ENCODE results near the gene BSND. TPM values are rescaled to one million over a fixed set of nuclear protein-coding genes. Genes with fewer than 3 reads are reported as not detected.
A peak's percentile ranks its signal among the peaks of the same experiment; 100 is the strongest.

BSND gene
- not detected for total RNA-seq

DNA sequence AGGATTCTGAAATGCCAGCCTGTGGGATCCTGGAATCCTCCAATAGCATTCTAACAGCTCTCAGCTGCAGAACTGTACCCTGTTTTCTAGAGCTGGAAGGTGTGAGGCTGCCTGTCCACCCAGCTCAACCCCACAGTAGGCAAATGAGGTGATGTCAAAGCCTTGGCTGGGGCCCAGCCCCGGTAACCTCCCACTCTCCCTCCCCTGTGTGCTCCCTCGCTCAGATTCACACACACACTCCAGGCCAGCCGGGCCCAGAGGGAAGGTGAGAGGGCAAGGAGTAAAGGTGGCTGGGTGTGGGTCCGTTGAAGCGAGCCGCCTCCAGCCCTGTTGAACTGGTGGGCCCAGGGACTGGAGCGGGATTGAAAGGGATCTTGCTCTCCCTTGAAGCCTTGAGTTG, at the start of gene BSND:
BSND (plus strand) TSS at position 257 of the 400 bp plus-strand sequence. CDS start 254 bp downstream, outside the sequence.
- peaks cover 24% of the 10 kb centered on the region for H3K4me1 Mint-ChIP-seq (ENCODE audit: low read depth)
- H3K4me3 Mint-ChIP-seq: no peak within 1 kb of the TSS
- no peaks in the 10 kb centered on the region for H3K36me3 Mint-ChIP-seq (ENCODE audit: low read depth)
- TF ChIP-seq, protein P1, sequence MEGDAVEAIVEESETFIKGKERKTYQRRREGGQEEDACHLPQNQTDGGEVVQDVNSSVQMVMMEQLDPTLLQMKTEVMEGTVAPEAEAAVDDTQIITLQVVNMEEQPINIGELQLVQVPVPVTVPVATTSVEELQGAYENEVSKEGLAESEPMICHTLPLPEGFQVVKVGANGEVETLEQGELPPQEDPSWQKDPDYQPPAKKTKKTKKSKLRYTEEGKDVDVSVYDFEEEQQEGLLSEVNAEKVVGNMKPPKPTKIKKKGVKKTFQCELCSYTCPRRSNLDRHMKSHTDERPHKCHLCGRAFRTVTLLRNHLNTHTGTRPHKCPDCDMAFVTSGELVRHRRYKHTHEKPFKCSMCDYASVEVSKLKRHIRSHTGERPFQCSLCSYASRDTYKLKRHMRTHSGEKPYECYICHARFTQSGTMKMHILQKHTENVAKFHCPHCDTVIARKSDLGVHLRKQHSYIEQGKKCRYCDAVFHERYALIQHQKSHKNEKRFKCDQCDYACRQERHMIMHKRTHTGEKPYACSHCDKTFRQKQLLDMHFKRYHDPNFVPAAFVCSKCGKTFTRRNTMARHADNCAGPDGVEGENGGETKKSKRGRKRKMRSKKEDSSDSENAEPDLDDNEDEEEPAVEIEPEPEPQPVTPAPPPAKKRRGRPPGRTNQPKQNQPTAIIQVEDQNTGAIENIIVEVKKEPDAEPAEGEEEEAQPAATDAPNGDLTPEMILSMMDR (IDR thresholded peaks at IDR 0.05): no peak
- H3K27me3 Mint-ChIP-seq: peaks cover 42% of the 10 kb centered on the region
- intact Hi-C loops (cut with micrococcal nuclease): no loop called here
- H3K9me3 Mint-ChIP-seq: no peaks in the 10 kb centered on the region
- ATAC-seq: no peak
- no peak for DNase-seq
- CTCF ChIA-PET: interaction anchor here (1.1 to 5.3 kb wide), 4 partner anchors 23 to 64 kb away, joined by 3 to 64 read pairs (median 17); no protein-coding TSS in a partner anchor
- no peak within 1 kb of the TSS for H3K27ac Mint-ChIP-seq
- POLR2A ChIA-PET: no interaction called here

DNA sequence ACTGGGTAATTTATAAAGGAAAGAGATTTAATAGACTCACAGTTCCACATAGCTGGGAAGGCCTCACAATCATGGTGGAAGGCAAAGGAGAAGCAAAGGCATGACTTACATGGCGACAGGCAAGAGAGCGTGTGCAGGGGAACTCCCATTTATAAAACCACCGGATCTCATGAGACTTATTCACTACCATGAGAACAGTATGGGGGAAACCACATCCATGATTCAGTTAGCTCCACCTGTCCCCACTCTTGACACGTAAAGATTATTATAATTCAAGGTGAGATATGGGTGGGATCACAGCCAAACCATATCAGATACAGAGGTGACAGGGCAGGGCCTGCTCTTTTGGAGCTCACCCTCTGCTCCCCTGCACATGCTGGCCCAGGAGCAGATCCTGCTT, 49.7 kb upstream of the BSND start:
- Mint-ChIP-seq H3K4me1 (ENCODE audit: low read depth) (peaks cover 2% of the 10 kb centered on the region), H3K9me3 (no peaks in the 10 kb centered on the region), H3K27me3 (no peaks in the 10 kb centered on the region), H3K36me3 (ENCODE audit: low read depth) (no peaks in the 10 kb centered on the region), H3K27ac (no peak overlapping the region), H3K4me3 (no peak overlapping the region)
- POLR2A ChIA-PET: no interaction called here
- TF ChIP-seq, protein P1 (IDR thresholded peaks at IDR 0.05): no peak
- DNase-seq (peak; percentile 11), ATAC-seq (peak; percentile 58)
- intact Hi-C loops (cut with micrococcal nuclease): loop anchor here (5.0 kb wide), 1 partner anchor 73 kb away; no protein-coding TSS in a partner anchor
- CTCF ChIA-PET: interaction anchor here (0.9 to 4.3 kb wide), 8 partner anchors 8 to 73 kb away, joined by 4 to 64 read pairs (median 16); partner anchors contain the start of gene BSND

DNA sequence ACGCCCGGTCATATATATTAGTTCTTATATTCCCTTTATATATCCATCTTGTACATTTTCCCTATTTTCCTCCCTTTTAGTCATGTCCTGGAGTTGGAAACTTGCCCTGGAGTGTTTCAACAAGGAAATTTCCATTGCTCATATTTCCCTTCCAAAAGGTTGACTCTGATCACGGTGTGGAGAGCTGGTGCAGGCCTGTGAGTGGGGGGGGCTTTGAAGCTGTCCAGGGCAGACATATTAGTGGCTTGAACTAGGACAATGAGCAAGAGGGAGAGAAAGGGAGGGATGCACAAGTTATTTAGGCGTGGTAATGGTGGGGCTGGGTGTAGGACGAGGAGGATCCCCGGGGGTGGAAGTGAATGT, 48.7 kb upstream of the BSND start:
- intact Hi-C loops (cut with micrococcal nuclease): loop anchor here (2.0 kb wide), 1 partner anchor 45 kb away; no protein-coding TSS in a partner anchor
- H3K27me3 Mint-ChIP-seq: peaks cover 3% of the 10 kb centered on the region
- peaks cover 2% of the 10 kb centered on the region for H3K4me1 Mint-ChIP-seq (ENCODE audit: low read depth)
- no peaks in the 10 kb centered on the region for H3K9me3 Mint-ChIP-seq
- no peak overlapping the region for H3K4me3 Mint-ChIP-seq
- TF ChIP-seq, protein P1 (IDR thresholded peaks at IDR 0.05): no peak
- DNase-seq: no peak
- no peak overlapping the region for H3K27ac Mint-ChIP-seq
- POLR2A ChIA-PET: no interaction called here
- CTCF ChIA-PET: interaction anchor here (0.8 to 4.3 kb wide), 21 partner anchors 7 to 111 kb away, joined by 3 to 64 read pairs (median 6); partner anchors contain the start of genes BSND and DHCR24
- H3K36me3 Mint-ChIP-seq (ENCODE audit: low read depth): no peaks in the 10 kb centered on the region
- ATAC-seq: no peak

DNA sequence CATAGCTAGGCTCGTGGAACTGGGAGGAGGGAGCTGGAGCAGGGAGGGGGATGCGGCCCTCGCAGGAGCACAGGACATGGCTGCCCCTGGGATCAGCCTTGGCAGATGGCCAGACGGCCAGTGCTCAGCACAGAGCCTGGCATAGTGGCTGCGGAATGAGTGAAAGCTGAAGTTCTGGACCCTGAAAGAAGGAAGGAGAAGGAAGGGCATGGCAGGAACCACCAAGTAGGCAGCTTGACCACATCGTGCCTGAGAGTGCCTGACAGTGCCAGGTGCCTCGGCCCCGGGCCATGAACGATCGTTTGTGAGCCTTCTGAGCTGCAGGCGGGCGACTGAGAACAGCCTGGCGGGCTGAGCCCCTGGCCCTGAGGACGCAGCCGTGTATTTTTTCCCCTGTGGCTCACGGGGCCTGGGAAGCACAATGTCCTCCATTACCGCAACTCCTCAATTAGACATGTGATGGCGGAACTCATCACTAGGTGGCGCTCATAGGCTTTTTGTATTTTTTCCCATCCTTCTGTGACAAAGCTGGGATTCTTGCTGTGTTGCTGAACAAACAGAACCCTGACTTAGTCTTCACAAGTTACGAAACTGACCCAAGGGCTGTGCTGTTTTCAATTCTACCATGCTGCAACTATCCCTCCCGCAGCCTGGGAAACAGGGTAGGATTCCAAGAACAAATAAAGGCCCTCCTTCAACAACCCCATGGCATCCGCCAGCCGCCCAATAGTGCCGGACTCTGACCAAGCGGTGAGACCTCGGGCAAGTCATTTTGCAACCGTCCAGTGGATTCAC, 48.2 kb upstream of the BSND start:
- DNase-seq: peak; percentile 77
- no peaks in the 10 kb centered on the region for H3K36me3 Mint-ChIP-seq (ENCODE audit: low read depth)
- TF ChIP-seq, protein P1 (IDR thresholded peaks at IDR 0.05): peak; percentile 75
- no peak overlapping the region for H3K27ac Mint-ChIP-seq
- peaks cover 3% of the 10 kb centered on the region for H3K27me3 Mint-ChIP-seq
- intact Hi-C loops (cut with micrococcal nuclease): loop anchor here (2.0 kb wide), 1 partner anchor 44 kb away; no protein-coding TSS in a partner anchor
- ChIA-PET POLR2A (no interaction called here), CTCF (interaction anchor here (0.8 to 4.3 kb wide), 25 partner anchors 9 to 354 kb away, joined by 3 to 64 read pairs (median 5); partner anchors contain the start of genes BSND and DHCR24)
- peaks cover 2% of the 10 kb centered on the region for H3K4me1 Mint-ChIP-seq (ENCODE audit: low read depth)
- no peak overlapping the region for H3K4me3 Mint-ChIP-seq
- no peaks in the 10 kb centered on the region for H3K9me3 Mint-ChIP-seq
- ATAC-seq: peak; percentile 79

DNA sequence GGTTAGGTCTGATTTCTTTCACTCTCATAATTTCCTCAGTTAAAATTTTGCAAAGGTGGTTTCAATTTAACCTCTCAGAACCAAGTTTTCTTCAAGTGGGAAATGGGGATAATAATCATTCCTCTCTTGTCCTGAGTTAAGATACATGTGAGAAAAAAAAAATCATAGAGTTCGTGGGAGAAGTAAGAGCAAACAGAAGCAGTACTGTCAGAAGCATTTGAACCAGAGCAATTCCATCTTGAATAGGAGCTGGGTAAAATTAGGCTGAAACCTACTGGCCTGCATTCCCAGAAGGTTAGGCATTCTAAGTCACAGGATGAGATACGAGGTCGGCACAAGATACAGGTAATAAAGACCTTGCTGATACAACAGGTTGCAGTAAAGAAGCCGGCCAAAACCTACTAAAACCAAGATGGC, 46.9 kb upstream of the BSND start:
- Mint-ChIP-seq H3K27ac (no peak overlapping the region), H3K36me3 (ENCODE audit: low read depth) (no peaks in the 10 kb centered on the region), H3K4me3 (no peak overlapping the region), H3K9me3 (no peaks in the 10 kb centered on the region), H3K27me3 (peaks cover 3% of the 10 kb centered on the region), H3K4me1 (ENCODE audit: low read depth) (peaks cover 2% of the 10 kb centered on the region)
- TF ChIP-seq, protein P1 (IDR thresholded peaks at IDR 0.05): no peak
- ChIA-PET CTCF (interaction anchor here (0.6 to 4.3 kb wide), 9 partner anchors 8 to 64 kb away, joined by 3 to 64 read pairs (median 9); partner anchors contain the start of gene BSND), POLR2A (no interaction called here)
- intact Hi-C loops (cut with micrococcal nuclease): loop anchor here (2.0 kb wide), 1 partner anchor 43 kb away; no protein-coding TSS in a partner anchor
- ATAC-seq: no peak
- DNase-seq: no peak

Data from activated CD8-positive, alpha-beta T cell treated with anti-CD3 and anti-CD28 coated beads for 36 hours (primary cell).